Fibroblast of lung (primary cell): ENCODE results near the gene RBM20. TPM values are rescaled to one million over a fixed set of nuclear protein-coding genes. Genes with fewer than 3 reads are reported as not detected.

Source experiments
- DNase-seq, 2 donors: peaks; one replicate each; pipeline versions ENCODE4 v3.0.0 to v3.0.0-alpha.2; 2010; ENCODE audit warnings: low read depth in 2 of 2
- H2AFZ ChIP-seq: 2 replicates; pipeline ENCODE4 v1.5.1; 2012; ENCODE audit warnings: low read length, control low read depth, inconsistent platforms
- H3K27ac ChIP-seq: 2 replicates; pipeline ENCODE4 v1.5.1; 2011; ENCODE audit warnings: low read length, control low read depth; ENCODE audit not compliant: insufficient read depth
- H3K27me3 ChIP-seq: 2 replicates; pipeline ENCODE4 v1.5.1; 2011; ENCODE audit warnings: mild to moderate bottlenecking, low read length; ENCODE audit not compliant: control insufficient read depth, insufficient read depth
- H3K36me3 ChIP-seq: 2 replicates; pipeline ENCODE4 v1.5.1; 2011; ENCODE audit warnings: low read length; ENCODE audit not compliant: control insufficient read depth, insufficient read depth
- H3K4me1 ChIP-seq: 2 replicates; pipeline ENCODE4 v1.5.1; 2011; ENCODE audit warnings: low read length; ENCODE audit not compliant: control insufficient read depth, insufficient read depth; ENCODE audit errors: extremely low read depth
- H3K4me2 ChIP-seq: 2 replicates; pipeline ENCODE4 v1.5.1; 2011; ENCODE audit warnings: low read length, control low read depth; ENCODE audit not compliant: insufficient read depth; ENCODE audit errors: extremely low read depth
- H3K4me3 ChIP-seq, 4 experiments: fragments of 200-600 bp in 1 of 4; sonication (generic) in 1 of 4; replicated peaks in 1 of 4; 2 replicates each; pipeline ENCODE4 v1.5.1; 2011 to 2016; ENCODE audit warnings: low read length in 4 of 4, low read depth in 3 of 4, mild to moderate bottlenecking in 3 of 4, control low read depth in 2 of 4, inconsistent platforms in 1 of 4, mixed read lengths in 1 of 4; ENCODE audit not compliant: insufficient read depth in 1 of 4; ENCODE audit errors: control extremely low read depth in 1 of 4
- H3K79me2 ChIP-seq: 2 replicates; pipeline ENCODE4 v1.5.1; 2012; ENCODE audit warnings: mild to moderate bottlenecking, low read length, inconsistent platforms; ENCODE audit not compliant: control insufficient read depth, insufficient read depth
- H3K9ac ChIP-seq: 2 replicates; pipeline ENCODE4 v1.5.1; 2011; ENCODE audit warnings: mild to moderate bottlenecking, low read length, control low read depth; ENCODE audit not compliant: insufficient read depth
- H3K9me3 ChIP-seq: 2 replicates; pipeline ENCODE4 v1.5.1; 2012; ENCODE audit warnings: low read depth, low read length; ENCODE audit not compliant: control insufficient read depth, insufficient read depth
- H4K20me1 ChIP-seq: 2 replicates; pipeline ENCODE4 v1.5.1; 2011; ENCODE audit warnings: low read length; ENCODE audit not compliant: control insufficient read depth, insufficient read depth; ENCODE audit errors: extremely low read depth
- EZH2 ChIP-seq: IDR thresholded peaks from 2 replicates; pipeline ENCODE4 v1.5.1; 2012; ENCODE audit warnings: low read length, control low read depth, mild to moderate bottlenecking; ENCODE audit errors: missing control alignments
- polyA plus RNA-seq, 2 donors: library from polyadenylated mRNA; depleted of rRNA in 1 of 2; stranded (reverse) in 1 of 2; unstranded in 1 of 2; fragments of >200 nt; gene quantifications; 2 replicates each; pipeline ENCODE4 v1.2.1, GENCODE V29; 2011 to 2012; ENCODE audit warnings: missing spikeins in 1 of 2
- total RNA-seq: library from RNA; depleted of rRNA; stranded (reverse); fragments of >200 nt; gene quantifications from 2 replicates; pipeline ENCODE4 v1.2.1, GENCODE V29; 2014
- TF ChIP-seq, protein P1 (sequence below), 2 donors: IDR thresholded peaks in 1 of 2; conservative IDR thresholded peaks in 1 of 2; 1 replicate in 1 of 2; 2 replicates in 1 of 2; pipeline ENCODE4 v1.5.1; 2011 to 2012; ENCODE audit warnings: low read length in 2 of 2, control low read depth in 1 of 2, inconsistent platforms in 1 of 2, low read depth in 1 of 2, mild to moderate bottlenecking in 1 of 2

The RBM20 gene
- total and polyA plus RNA-seq, 2 donors (not counting 1 experiment from before 2014, with no cell fraction given) = under 0.01 to 0.05 TPM

DNA sequence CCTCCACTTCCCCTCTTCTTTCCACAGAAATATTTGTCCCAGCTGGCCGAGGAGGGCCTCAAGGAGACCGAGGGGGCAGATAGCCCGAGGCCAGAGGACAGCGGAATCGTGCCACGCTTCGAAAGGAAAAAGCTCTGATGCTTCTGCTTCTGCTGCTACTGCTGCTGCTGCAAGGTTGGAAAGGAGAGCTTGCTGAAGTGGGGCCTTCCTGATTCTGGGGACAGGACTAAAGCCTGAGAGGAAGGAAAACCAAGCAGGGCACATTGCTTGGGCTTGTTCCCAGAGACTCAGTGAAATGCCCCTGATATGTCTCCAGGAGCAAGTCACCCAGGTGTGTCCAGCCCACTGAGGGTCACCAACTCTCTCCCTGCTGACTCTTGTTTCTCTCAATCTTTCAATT, 191.7 kb downstream of the RBM20 start:
- Histone ChIP-seq H3K9ac (no peak overlapping the region), H3K4me1 (no peaks in the 10 kb centered on the region), H3K36me3 (no peaks in the 10 kb centered on the region), H3K27me3 (no peaks in the 10 kb centered on the region), H3K27ac (no peak overlapping the region), H3K4me3 (no peak overlapping the region), H4K20me1 (no peaks in the 10 kb centered on the region), H3K79me2 (no peaks in the 10 kb centered on the region), H3K4me2 (no peak overlapping the region), H3K9me3 (no peaks in the 10 kb centered on the region), H2AFZ (no peak overlapping the region)
- DNase-seq = no peak
- no peak for TF ChIP-seq EZH2
- TF ChIP-seq, protein P1, sequence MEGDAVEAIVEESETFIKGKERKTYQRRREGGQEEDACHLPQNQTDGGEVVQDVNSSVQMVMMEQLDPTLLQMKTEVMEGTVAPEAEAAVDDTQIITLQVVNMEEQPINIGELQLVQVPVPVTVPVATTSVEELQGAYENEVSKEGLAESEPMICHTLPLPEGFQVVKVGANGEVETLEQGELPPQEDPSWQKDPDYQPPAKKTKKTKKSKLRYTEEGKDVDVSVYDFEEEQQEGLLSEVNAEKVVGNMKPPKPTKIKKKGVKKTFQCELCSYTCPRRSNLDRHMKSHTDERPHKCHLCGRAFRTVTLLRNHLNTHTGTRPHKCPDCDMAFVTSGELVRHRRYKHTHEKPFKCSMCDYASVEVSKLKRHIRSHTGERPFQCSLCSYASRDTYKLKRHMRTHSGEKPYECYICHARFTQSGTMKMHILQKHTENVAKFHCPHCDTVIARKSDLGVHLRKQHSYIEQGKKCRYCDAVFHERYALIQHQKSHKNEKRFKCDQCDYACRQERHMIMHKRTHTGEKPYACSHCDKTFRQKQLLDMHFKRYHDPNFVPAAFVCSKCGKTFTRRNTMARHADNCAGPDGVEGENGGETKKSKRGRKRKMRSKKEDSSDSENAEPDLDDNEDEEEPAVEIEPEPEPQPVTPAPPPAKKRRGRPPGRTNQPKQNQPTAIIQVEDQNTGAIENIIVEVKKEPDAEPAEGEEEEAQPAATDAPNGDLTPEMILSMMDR (conservative IDR thresholded peaks at IDR 0.05 in 1 of 2, IDR thresholded peaks at IDR 0.05 in 1 of 2; ENCODE audit: low read depth in 1 of 2, low read length in 2 of 2) = no peak

DNA sequence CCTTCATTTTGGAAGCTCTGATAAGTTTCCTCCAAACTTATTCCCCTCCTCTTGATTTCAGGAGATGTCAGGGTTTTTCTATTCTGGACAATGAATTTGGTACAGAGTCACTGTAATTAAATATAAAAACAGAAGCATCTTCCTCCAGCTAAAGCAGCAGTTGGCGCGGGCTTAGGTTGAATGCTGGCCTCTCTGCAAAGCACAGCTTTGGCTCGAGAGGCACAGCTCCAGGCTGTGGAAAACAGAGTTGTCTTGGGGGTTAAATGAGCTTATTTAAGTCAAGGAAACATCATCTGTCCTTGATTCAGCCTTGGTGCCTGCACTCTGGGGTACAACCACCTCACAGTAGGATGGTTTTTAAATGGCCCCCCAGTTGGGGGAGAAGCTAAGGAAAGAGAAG, 192.6 kb downstream of the RBM20 start:
- Histone ChIP-seq H3K27me3 (no peaks in the 10 kb centered on the region), H3K27ac (no peak overlapping the region), H3K4me1 (no peaks in the 10 kb centered on the region), H3K36me3 (no peaks in the 10 kb centered on the region), H3K9ac (no peak overlapping the region), H2AFZ (no peak overlapping the region), H3K4me2 (no peak overlapping the region), H4K20me1 (no peaks in the 10 kb centered on the region), H3K9me3 (no peaks in the 10 kb centered on the region), H3K79me2 (no peaks in the 10 kb centered on the region), H3K4me3 (no peak overlapping the region)
- TF ChIP-seq EZH2 = no peak
- TF ChIP-seq, protein P1 (conservative IDR thresholded peaks at IDR 0.05 in 1 of 2, IDR thresholded peaks at IDR 0.05 in 1 of 2; ENCODE audit: low read depth in 1 of 2, low read length in 2 of 2) = no peak
- DNase-seq = no peak

DNA sequence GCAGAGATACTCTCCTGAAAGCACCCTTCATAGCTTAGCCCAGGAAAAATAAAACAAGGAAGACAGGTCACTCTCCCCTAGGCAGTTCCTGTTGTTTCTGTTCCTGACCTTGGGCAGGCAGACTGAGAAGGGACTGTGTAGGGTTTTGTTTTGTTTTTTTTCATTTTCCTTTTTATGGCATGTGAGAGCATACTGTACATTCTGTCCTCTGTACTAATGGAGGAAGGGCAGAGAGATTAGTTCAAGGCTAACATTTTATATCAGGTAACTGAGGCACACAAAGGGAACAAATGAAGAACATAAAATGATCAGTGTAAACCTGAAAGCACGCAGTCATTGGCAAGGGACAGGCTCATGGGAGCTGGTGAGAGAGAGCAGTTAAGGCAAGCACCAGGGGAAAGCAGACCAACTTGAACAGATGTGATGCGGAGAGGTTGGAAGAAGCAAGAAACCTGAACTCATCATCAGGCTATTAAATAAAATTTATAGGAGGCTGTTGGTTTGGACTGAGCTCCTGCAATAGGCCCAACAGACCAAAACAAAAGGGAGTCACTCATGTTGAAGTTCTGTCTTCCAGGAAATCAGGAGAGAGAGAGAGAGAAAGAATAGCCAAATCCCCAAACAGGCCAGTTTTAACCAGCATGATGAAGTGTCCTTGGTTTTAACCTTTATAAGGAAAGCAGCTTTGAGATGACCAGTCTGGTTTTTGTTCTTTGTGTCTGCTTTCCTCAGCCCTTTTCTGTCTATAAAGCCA, 193.5 kb downstream of the RBM20 start:
- Histone ChIP-seq H3K27ac (no peak overlapping the region), H3K4me2 (no peak overlapping the region), H3K9me3 (no peaks in the 10 kb centered on the region), H3K9ac (no peak overlapping the region), H3K79me2 (no peaks in the 10 kb centered on the region), H3K36me3 (no peaks in the 10 kb centered on the region), H3K4me3 (no peak overlapping the region), H2AFZ (no peak overlapping the region), H3K4me1 (no peaks in the 10 kb centered on the region), H4K20me1 (no peaks in the 10 kb centered on the region), H3K27me3 (no peaks in the 10 kb centered on the region)
- TF ChIP-seq EZH2 = no peak
- TF ChIP-seq, protein P1 (conservative IDR thresholded peaks at IDR 0.05 in 1 of 2, IDR thresholded peaks at IDR 0.05 in 1 of 2; ENCODE audit: low read depth in 1 of 2, low read length in 2 of 2) = no peak
- no peak for DNase-seq
